Activated CD4-positive, alpha-beta memory T cell treated with anti-CD3 and anti-CD28 coated beads for 36 hours (primary cell): Measurements from ENCODE around the gene KRTAP21-1. TPM values are rescaled to one million over a fixed set of nuclear protein-coding genes. Genes with fewer than 3 reads are reported as not detected.
"Not testable (repeated sequence)": the region's sequence is repeated elsewhere in the genome, so short reads cannot be mapped to it uniquely, and the experiment has no call there.

ENCODE experiments used
- CTCF ChIA-PET: fragments of 350-600 bp; sonication (Branson Sonifier 250); formaldehyde crosslinking; loops from one replicate; lab custom pipeline; 2021; ENCODE audit warnings: antibody characterized with exemption, inconsistent platforms; lab: Charles Lee
- POLR2A ChIA-PET: fragments of 350-600 bp; sonication (Branson Sonifier 250); formaldehyde crosslinking; loops from one replicate; lab custom pipeline; 2021; ENCODE audit warnings: antibody characterized with exemption; lab: Charles Lee
- DNase-seq: peaks from one replicate; pipeline ENCODE4 v3.0.0-alpha.2; 2020
- H3K27ac Mint-ChIP-seq: one replicate; pipeline ENCODE4 v1.8.0; 2021; ENCODE audit warnings: mixed read lengths
- H3K27me3 Mint-ChIP-seq: one replicate; pipeline ENCODE4 v1.8.0; 2021; ENCODE audit warnings: mixed read lengths
- H3K36me3 Mint-ChIP-seq: one replicate; pipeline ENCODE4 v1.8.0; 2021; ENCODE audit warnings: mixed read lengths
- H3K4me1 Mint-ChIP-seq: one replicate; pipeline ENCODE4 v1.8.0; 2021; ENCODE audit warnings: low read depth, mixed read lengths
- H3K4me3 Mint-ChIP-seq: one replicate; pipeline ENCODE4 v1.8.0; 2021; ENCODE audit warnings: mild to moderate bottlenecking, mixed read lengths
- H3K9me3 Mint-ChIP-seq: one replicate; pipeline ENCODE4 v1.8.0; 2021; ENCODE audit warnings: mixed read lengths
- intact Hi-C: fragments of 100-400 bp; cut with micrococcal nuclease; formaldehyde crosslinking; loops from one replicate; pipeline ENCODE4 v1.15.1; 2023
- total RNA-seq, 2 experiments: library from RNA; stranded (reverse); gene quantifications; one replicate each; pipeline ENCODE4 v1.2.3, GENCODE V29; 2021

KRTAP21-1 gene
- not detected for total RNA-seq

DNA sequence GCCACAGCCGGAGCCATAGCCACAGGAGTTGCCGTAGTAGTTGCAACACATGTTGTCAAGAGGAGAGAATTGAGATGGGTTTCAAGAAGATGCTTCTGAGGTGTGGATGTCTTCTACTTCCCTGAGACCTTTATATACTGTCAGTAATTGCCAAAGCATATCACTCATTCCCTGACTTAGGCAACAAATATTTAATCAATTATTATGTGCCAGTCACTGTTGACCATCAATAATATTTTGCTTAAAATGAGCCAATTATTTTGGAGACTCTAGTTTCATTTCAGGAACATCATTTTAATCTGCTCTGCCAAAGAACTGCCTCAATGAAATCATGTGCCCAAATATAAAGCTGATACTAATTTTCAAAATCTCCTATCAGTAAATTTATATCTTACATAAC is at the start of gene KRTAP21-1:
Gene KRTAP21-1, minus strand, starts transcription at position 101 of the 400 bp plus-strand sequence. Its CDS starts 50 bp downstream, at position 51.
- H3K36me3 Mint-ChIP-seq, H3K27ac Mint-ChIP-seq, CTCF ChIA-PET, H3K9me3 Mint-ChIP-seq, H3K4me1 Mint-ChIP-seq, H3K4me3 Mint-ChIP-seq, intact Hi-C loops, H3K27me3 Mint-ChIP-seq, POLR2A ChIA-PET, DNase-seq: not testable (repeated sequence)

DNA sequence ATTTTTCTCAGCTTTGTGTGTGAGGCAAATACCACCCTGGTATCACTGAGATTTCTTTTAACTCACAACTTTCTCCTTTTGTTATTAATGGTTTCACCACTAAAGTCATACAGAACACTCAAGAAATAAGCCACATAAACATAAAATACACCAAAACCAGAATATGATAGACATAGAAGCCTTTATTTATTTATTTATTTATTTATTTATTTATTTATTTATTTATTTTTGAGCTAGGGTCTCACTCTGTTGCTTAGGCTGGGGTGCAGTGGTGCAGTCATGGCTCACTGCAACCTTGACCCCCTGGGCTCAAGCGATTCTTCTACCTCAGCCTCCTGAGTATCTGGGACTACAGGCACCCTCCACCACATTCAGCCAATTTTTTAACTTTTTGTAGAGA is 45.4 kb upstream of the KRTAP21-1 start:
- CTCF ChIA-PET, result no interaction called here

DNA sequence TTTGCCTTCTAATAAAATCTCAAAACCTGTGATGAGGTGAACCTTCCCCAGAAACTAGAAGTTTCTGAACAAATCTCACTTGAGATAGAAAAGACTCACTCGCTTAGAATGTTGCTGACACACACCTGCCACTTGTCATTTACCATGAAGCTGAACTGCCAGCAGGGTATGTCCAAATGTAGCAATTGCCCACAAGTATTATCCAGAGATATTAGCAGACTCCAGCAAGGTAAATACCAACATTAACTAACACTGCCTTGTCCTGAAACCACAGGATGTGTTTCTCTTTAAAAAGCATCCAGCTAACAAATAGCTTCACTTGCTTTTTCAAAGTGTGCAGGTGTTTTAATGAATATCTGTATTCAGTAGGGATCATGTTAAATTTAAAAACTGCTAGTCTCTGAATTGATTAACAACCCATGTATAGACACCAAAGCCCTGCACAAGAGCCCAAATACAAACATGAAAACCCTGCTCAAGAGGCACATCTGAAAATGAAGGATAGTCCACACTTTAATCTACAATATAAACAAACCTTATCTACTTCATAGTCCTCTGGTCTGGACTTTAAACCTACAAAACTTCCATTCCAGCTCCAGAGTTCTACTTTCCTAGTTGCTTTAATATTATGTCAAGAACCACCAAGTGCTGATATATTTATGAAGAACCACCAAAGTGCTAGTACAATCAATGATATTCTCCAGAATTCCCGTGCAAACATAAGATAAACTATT is 38.5 kb upstream of the KRTAP21-1 start:
- Mint-ChIP-seq H3K9me3 (no peaks in the 10 kb centered on the region), H3K27ac (no peak overlapping the region), H3K4me1 (no peaks in the 10 kb centered on the region), H3K4me3 (no peak overlapping the region), H3K27me3 (no peaks in the 10 kb centered on the region), H3K36me3 (no peaks in the 10 kb centered on the region)
- no peak for DNase-seq
- intact Hi-C loops, result no loop called here
- ChIA-PET CTCF (no interaction called here), POLR2A (no interaction called here)

More for the DNA sequence above, 45.4 kb upstream of the KRTAP21-1 start:
- POLR2A ChIA-PET, result no interaction called here
- no peaks in the 10 kb centered on the region for H3K4me1 Mint-ChIP-seq
- H3K27me3 Mint-ChIP-seq, result no peaks in the 10 kb centered on the region
- H3K4me3 Mint-ChIP-seq, result no peak overlapping the region
- DNase-seq, result no peak
- no peaks in the 10 kb centered on the region for H3K36me3 Mint-ChIP-seq
- intact Hi-C loops, result no loop called here
- no peaks in the 10 kb centered on the region for H3K9me3 Mint-ChIP-seq
- no peak overlapping the region for H3K27ac Mint-ChIP-seq

DNA sequence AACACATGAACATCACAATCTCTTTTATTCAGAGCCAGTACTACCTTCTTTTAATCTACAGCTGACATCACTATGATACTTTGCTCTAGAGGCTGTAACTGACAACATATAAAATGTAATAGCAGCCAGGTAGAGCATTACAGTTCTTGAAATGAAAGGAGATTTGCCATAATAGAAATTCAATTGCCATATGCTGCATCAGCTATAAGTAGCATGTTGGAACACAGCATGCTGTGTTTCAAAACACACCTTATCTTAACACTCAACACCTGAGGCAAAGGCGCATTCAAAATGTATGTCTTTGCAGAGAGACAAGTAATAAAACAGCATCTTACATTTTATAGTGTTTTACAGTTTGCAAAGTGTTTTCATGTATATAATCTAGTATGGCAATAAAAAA is 24.0 kb upstream of the KRTAP21-1 start:
- no peaks in the 10 kb centered on the region for H3K36me3 Mint-ChIP-seq

DNA sequence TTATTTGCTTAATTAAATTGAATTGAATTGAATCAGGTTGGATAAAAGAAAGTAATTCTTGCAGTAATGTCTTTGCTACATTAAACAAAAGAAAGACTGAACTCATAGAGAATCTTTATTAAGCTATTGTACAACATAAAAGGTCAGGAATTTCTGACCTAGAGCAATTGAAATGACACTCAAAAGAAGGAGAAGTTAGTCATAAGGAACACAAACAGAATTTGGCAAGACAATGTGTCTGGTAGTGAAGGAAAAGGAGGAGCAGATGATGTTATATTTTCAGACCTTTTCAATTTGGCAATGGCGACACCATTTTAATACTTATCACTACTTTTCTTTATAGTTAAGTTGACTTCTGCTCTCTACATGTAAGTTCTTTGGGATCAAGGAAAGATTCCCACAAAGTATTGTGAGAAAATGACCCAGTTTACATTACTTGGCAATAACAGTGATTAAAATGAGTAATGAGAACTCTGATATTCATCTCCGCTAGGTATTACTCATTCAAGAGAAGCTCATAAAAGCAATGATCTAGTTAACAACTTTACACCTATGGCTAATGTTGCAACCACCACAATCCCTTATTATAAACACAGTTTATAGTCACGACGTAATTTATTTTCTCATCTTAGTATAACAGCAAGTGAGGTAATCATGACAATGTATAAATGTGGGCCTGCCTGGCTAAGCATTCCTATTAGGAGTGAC is 14.7 kb upstream of the KRTAP21-1 start:
- Mint-ChIP-seq H3K27me3 (no peaks in the 10 kb centered on the region), H3K9me3 (no peaks in the 10 kb centered on the region), H3K27ac (no peak overlapping the region), H3K4me3 (no peak overlapping the region), H3K4me1 (no peaks in the 10 kb centered on the region), H3K36me3 (no peaks in the 10 kb centered on the region)
- CTCF ChIA-PET, result no interaction called here
- no peak for DNase-seq
- intact Hi-C loops, result no loop called here
- POLR2A ChIA-PET, result no interaction called here

More for the DNA sequence above, 24.0 kb upstream of the KRTAP21-1 start:
- Mint-ChIP-seq H3K4me1 (no peaks in the 10 kb centered on the region), H3K27ac (no peak overlapping the region), H3K9me3 (no peaks in the 10 kb centered on the region), H3K4me3 (no peak overlapping the region), H3K27me3 (peaks cover 4% of the 10 kb centered on the region)
- intact Hi-C loops, result no loop called here
- ChIA-PET CTCF (no interaction called here), POLR2A (interaction anchor here (0.6 kb wide), 1 partner anchor 43 kb away, joined by 4 read pairs; no protein-coding TSS in a partner anchor)
- DNase-seq, result no peak

DNA sequence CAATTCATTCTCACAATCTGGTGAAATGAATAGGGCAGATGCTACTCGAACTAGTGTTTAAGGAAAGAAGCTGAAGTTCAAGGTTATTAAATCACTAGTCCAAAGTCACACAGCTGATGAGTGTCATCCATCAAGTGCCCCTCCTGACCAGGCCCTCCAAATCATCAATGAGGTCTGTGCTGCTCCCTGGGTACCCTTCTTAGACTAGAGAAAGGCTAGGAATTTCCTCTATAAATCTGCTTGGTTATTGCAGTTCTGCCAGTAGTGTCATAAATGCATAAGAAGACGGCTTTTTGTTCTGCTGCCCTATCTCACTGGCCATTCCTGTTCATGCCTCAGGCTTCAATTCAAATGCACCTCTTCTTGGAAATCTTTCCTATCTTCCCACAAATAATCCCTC is 5.5 kb upstream of the KRTAP21-1 start:
- Mint-ChIP-seq H3K36me3 (no peaks in the 10 kb centered on the region), H3K9me3 (no peaks in the 10 kb centered on the region), H3K27ac (no peak overlapping the region), H3K27me3 (peaks cover 7% of the 10 kb centered on the region), H3K4me3 (no peak overlapping the region), H3K4me1 (no peaks in the 10 kb centered on the region)
- CTCF ChIA-PET, result no interaction called here
- POLR2A ChIA-PET, result no interaction called here
- intact Hi-C loops, result no loop called here
- no peak for DNase-seq

DNA sequence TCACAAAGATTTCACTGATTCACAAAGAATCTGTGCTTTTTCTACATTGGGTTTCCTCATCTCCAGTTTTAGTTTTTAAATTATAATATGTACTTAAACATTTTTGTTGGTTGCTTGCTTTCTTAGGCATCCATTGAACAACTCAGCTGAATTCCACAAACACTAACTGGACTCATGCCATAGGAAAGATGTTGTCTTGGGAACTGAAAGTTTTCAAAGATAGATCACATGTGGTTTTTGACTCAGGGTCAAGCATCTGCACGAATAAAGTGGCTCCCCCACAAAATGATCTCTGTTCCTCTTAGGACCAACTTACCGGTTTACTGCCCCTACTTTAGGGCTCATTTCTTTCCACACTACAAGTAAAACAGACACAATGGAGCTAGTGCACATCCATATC is 3.1 kb upstream of the KRTAP21-1 start:
- Mint-ChIP-seq H3K4me1 (no peaks in the 10 kb centered on the region), H3K9me3 (no peaks in the 10 kb centered on the region), H3K27me3 (peaks cover 9% of the 10 kb centered on the region), H3K36me3 (no peaks in the 10 kb centered on the region), H3K4me3 (no peak overlapping the region), H3K27ac (no peak overlapping the region)
- POLR2A ChIA-PET, result no interaction called here
- intact Hi-C loops, result no loop called here
- CTCF ChIA-PET, result no interaction called here
- no peak for DNase-seq

DNA sequence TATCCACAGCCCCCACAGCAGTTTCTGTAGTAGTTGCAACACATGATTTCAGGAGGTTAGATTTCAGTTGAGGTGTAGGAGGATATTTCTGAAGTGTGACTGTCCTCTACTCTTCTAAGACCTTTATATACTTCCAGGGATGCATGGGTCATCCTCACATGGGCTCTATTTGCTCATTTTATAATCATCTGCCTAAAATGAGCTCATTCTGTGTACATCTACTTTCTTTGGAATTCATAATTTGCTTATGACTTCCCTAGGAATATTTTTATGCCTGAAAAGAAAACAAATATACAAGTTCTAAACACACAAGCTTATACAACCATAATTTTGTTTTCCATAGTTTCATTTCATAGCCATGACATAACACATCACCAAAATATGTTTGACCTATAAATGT is 8.1 kb downstream of the KRTAP21-1 start, which contains the start of gene KRTAP21-2:
Gene KRTAP21-2, minus strand, starts transcription at position 101 of the 400 bp plus-strand sequence. Its CDS starts 57 bp downstream, at position 44.
- Mint-ChIP-seq H3K9me3 (peaks cover 4% of the 10 kb centered on the region), H3K27ac (no peak within 1 kb of the TSS), H3K4me1 (no peaks in the 10 kb centered on the region), H3K36me3 (no peaks in the 10 kb centered on the region), H3K27me3 (peaks cover 2% of the 10 kb centered on the region), H3K4me3 (no peak within 1 kb of the TSS)
- ChIA-PET CTCF (no interaction called here), POLR2A (no interaction called here)
- intact Hi-C loops, result no loop called here
- no peak for DNase-seq

DNA sequence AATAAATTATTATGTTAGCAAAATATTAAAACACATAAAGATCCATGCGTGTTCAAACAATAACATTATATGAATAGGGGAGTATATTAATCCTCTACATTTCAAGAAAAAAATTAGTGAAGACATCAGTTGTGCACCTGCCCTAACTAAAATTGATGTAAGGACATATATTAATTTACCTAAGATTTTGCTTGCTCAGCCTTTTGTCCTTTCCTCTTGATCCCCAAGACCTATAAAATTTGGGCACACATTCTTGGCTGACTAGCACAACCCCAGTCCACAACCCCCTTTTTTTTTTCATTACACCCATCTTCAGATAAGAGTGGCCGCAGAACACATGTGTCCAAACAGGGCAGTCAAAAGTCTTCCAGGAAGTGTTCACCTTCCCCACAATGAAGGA is 14.8 kb downstream of the KRTAP21-1 start:
- ChIA-PET POLR2A (no interaction called here), CTCF (no interaction called here)
- H3K4me1 Mint-ChIP-seq, result no peaks in the 10 kb centered on the region
- no peaks in the 10 kb centered on the region for H3K36me3 Mint-ChIP-seq
- H3K27ac Mint-ChIP-seq, result no peak overlapping the region
- peaks cover 5% of the 10 kb centered on the region for H3K27me3 Mint-ChIP-seq
- H3K4me3 Mint-ChIP-seq, result no peak overlapping the region
- H3K9me3 Mint-ChIP-seq, result no peaks in the 10 kb centered on the region
- DNase-seq, result no peak
- intact Hi-C loops, result no loop called here

DNA sequence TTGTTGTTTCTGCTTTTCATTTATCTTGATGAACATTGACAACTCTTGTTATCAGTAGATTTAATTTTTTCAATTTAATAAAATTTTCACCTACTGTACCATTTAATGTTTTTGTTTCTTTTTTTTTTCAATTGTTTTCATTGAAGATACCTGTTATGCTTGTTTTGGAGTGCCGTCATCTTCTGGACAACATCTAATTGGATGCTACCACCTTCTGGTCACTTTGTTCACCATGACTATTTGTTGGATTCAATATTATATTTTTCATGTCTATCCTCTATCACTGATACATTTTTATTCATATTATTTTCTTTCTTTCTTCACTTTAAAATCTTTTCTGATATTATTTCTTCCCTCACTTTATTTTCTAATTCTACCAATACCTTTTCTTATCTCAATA is 22.2 kb downstream of the KRTAP21-1 start:
- Mint-ChIP-seq H3K27me3 (peaks cover 4% of the 10 kb centered on the region), H3K4me1 (no peaks in the 10 kb centered on the region), H3K27ac (no peak overlapping the region), H3K36me3 (no peaks in the 10 kb centered on the region), H3K4me3 (no peak overlapping the region), H3K9me3 (no peaks in the 10 kb centered on the region)
- intact Hi-C loops, result no loop called here
- ChIA-PET POLR2A (no interaction called here), CTCF (interaction anchor here (0.6 to 1.3 kb wide), 2 partner anchors 227 to 289 kb away, joined by 3 to 7 read pairs; no protein-coding TSS in a partner anchor)
- no peak for DNase-seq

DNA sequence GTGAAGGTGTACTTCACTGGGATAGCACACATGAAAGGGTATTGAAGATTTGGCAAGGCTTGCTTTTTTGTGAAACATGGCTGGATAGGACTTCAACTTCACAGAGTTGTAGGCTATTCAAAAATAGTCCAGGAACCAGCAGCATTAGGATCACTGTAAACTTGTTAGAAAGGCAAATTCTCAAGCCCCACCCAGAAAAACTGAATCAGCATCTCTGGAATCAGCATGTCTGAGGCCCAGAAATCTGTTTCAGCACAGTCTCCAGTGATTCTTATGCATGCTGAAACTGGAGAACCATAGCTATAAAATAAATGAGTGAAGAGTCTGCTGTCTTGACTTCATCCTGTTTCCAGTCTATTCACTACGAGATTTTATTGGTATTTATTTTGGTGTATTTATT is 28.5 kb downstream of the KRTAP21-1 start:
- DNase-seq, result no peak
- Mint-ChIP-seq H3K27ac (no peak overlapping the region), H3K4me1 (no peaks in the 10 kb centered on the region), H3K9me3 (no peaks in the 10 kb centered on the region), H3K4me3 (no peak overlapping the region), H3K27me3 (peaks cover 6% of the 10 kb centered on the region), H3K36me3 (no peaks in the 10 kb centered on the region)
- intact Hi-C loops, result no loop called here
- POLR2A ChIA-PET, result no interaction called here
- CTCF ChIA-PET, result interaction anchor here (0.6 kb wide), 1 partner anchor 216 kb away, joined by 3 read pairs; no protein-coding TSS in a partner anchor

DNA sequence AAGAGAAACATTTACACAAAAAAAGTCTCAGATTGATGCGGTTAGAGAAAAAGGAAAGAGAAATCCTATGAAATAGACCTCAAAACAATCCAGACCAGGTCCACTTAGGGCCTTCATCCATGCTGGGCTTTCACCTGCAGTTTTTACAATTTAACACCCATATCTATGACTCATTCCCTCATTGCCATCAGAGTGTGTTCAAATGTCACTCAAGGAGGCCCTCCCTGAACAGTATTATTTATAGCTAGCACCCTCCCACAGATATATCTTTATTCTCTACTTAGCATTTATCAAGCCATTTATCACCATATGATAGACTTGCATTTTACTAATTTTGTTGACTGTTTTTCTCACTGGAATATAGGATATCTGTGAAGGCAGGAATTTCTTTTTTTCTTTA is 35.8 kb downstream of the KRTAP21-1 start:
- peaks cover 1% of the 10 kb centered on the region for H3K9me3 Mint-ChIP-seq
- no peak overlapping the region for H3K4me3 Mint-ChIP-seq
- ChIA-PET CTCF (no interaction called here), POLR2A (no interaction called here)
- no peaks in the 10 kb centered on the region for H3K36me3 Mint-ChIP-seq
- peak overlapping the region; percentile 15 for H3K27ac Mint-ChIP-seq
- no peak for DNase-seq
- H3K27me3 Mint-ChIP-seq, result no peaks in the 10 kb centered on the region
- intact Hi-C loops, result loop anchor here (2.0 to 5.0 kb wide), 3 partner anchors 368 to 1013 kb away; partner anchors contain the start of gene SCAF4
- peaks cover 23% of the 10 kb centered on the region for H3K4me1 Mint-ChIP-seq
